ENCODE results near the gene SLC5A10. TPM values are rescaled to one million over a fixed set of nuclear protein-coding genes. Genes with fewer than 3 reads are reported as not detected.

The SLC5A10 gene
- polyA plus RNA-seq, 3 donors: 0.10 to 0.17 (median 0.12) TPM

DNA sequence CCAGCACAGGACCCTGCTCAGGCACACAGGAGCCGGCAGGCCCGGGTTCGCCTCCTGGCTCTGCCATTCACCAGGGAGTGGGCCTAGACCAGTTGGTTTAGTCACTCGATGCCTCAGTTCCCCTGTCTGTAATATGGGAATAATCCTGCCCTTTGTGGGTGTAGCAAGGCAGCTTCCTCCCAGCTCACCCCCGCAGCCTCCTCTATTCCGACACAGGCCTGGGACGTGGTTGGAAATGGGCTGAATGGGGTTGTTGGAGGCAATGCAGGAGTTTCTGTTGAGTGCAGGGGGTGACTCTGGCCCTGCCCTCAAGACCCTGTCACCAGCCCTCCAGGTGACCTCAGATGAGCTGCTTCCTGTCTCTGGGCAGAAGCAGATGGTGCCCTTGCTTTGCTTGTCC is 19.8 kb downstream of the SLC5A10 start:
- TF ChIP-seq, protein P1, sequence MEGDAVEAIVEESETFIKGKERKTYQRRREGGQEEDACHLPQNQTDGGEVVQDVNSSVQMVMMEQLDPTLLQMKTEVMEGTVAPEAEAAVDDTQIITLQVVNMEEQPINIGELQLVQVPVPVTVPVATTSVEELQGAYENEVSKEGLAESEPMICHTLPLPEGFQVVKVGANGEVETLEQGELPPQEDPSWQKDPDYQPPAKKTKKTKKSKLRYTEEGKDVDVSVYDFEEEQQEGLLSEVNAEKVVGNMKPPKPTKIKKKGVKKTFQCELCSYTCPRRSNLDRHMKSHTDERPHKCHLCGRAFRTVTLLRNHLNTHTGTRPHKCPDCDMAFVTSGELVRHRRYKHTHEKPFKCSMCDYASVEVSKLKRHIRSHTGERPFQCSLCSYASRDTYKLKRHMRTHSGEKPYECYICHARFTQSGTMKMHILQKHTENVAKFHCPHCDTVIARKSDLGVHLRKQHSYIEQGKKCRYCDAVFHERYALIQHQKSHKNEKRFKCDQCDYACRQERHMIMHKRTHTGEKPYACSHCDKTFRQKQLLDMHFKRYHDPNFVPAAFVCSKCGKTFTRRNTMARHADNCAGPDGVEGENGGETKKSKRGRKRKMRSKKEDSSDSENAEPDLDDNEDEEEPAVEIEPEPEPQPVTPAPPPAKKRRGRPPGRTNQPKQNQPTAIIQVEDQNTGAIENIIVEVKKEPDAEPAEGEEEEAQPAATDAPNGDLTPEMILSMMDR (IDR thresholded peaks at IDR 0.05): no peak
- Histone ChIP-seq H3K4me3 (replicated peaks in 1 of 3; ENCODE audit: low read depth in 2 of 3, low read length in 3 of 3) (no peak overlapping the region), H3K4me1 (ENCODE audit: control insufficient read depth in 1 of 2, insufficient read depth in 2 of 2, low read length in 2 of 2) (peaks cover 18 to 20% of the 10 kb centered on the region in 2 donors), H4K20me1 (ENCODE audit: insufficient read depth, low read length) (no peaks in the 10 kb centered on the region), H3K27me3 (ENCODE audit: control insufficient read depth in 2 of 2, insufficient read depth in 2 of 2, low read length in 2 of 2) (no peaks in the 10 kb centered on the region), H3K27ac (ENCODE audit: low read depth in 1 of 2, low read length in 2 of 2) (no peak overlapping the region), H3K79me2 (ENCODE audit: insufficient read depth, low read length) (no peaks in the 10 kb centered on the region), H3K9ac (ENCODE audit: insufficient read depth, low read length, poor library complexity, severe bottlenecking) (no peak overlapping the region), H3K4me2 (replicated peaks; ENCODE audit: extremely low read depth, low read length, poor library complexity, severe bottlenecking) (no peak overlapping the region), H3K36me3 (replicated peaks in 1 of 2; ENCODE audit: control insufficient read depth in 1 of 2, insufficient read depth in 2 of 2, low read length in 2 of 2) (no peaks in the 10 kb centered on the region), H2AFZ (ENCODE audit: insufficient read depth, low read depth, low read length, poor library complexity, severe bottlenecking) (no peak overlapping the region), H3K9me3 (replicated peaks in 1 of 2; ENCODE audit: control insufficient read depth in 1 of 2, insufficient read depth in 1 of 2, low read length in 2 of 2) (no peaks in the 10 kb centered on the region)
- Mint-ChIP-seq H3K36me3 (no peaks in the 10 kb centered on the region), H3K27ac (no peak overlapping the region), H3K27me3 (ENCODE audit: low read depth in 3 of 3) (peaks cover 2 to 7% (median 4%) of the 10 kb centered on the region in 3 donors), H3K4me1 (peaks cover 24% of the 10 kb centered on the region), H3K4me3 (no peak overlapping the region), H3K9me3 (peaks cover 0 to 2% (median 0%) of the 10 kb centered on the region in 7 donors)
- intact Hi-C loops (cut with micrococcal nuclease): loop anchor here in 1 of 2 donors (10.0 kb wide), 1 partner anchor 57 kb away; no protein-coding TSS in a partner anchor
- no peak for DNase-seq
- 100% methylated on average over 1 of the region's 7 CpGs for WGBS (ENCODE audit: insufficient coverage)

GRCh38 chr17:18974407-18975149 is 22.6 kb downstream of the SLC5A10 start:
- Histone ChIP-seq H3K36me3 (replicated peaks in 1 of 2; ENCODE audit: control insufficient read depth in 1 of 2, insufficient read depth in 2 of 2, low read length in 2 of 2) (no peaks in the 10 kb centered on the region), H3K79me2 (ENCODE audit: insufficient read depth, low read length) (no peaks in the 10 kb centered on the region), H3K4me3 (replicated peaks in 1 of 3; ENCODE audit: low read depth in 2 of 3, low read length in 3 of 3) (no peak overlapping the region), H3K9me3 (replicated peaks in 1 of 2; ENCODE audit: control insufficient read depth in 1 of 2, insufficient read depth in 1 of 2, low read length in 2 of 2) (no peaks in the 10 kb centered on the region), H3K27me3 (ENCODE audit: control insufficient read depth in 2 of 2, insufficient read depth in 2 of 2, low read length in 2 of 2) (no peaks in the 10 kb centered on the region), H3K9ac (ENCODE audit: insufficient read depth, low read length, poor library complexity, severe bottlenecking) (no peak overlapping the region), H3K4me2 (replicated peaks; ENCODE audit: extremely low read depth, low read length, poor library complexity, severe bottlenecking) (no peak overlapping the region), H4K20me1 (ENCODE audit: insufficient read depth, low read length) (no peaks in the 10 kb centered on the region), H3K27ac (ENCODE audit: low read depth in 1 of 2, low read length in 2 of 2) (no peak overlapping the region), H3K4me1 (ENCODE audit: control insufficient read depth in 1 of 2, insufficient read depth in 2 of 2, low read length in 2 of 2) (peaks cover 2% of the 10 kb centered on the region in 2 donors), H2AFZ (ENCODE audit: insufficient read depth, low read depth, low read length, poor library complexity, severe bottlenecking) (no peak overlapping the region)
- Mint-ChIP-seq H3K9me3 (peaks cover 0 to 2% (median 0%) of the 10 kb centered on the region in 7 donors), H3K27ac (no peak overlapping the region), H3K4me3 (no peak overlapping the region), H3K4me1 (peaks cover 5% of the 10 kb centered on the region), H3K36me3 (no peaks in the 10 kb centered on the region), H3K27me3 (ENCODE audit: low read depth in 3 of 3) (peaks cover 1 to 6% (median 4%) of the 10 kb centered on the region in 3 donors)
- DNase-seq: no peak
- TF ChIP-seq, protein P1 (IDR thresholded peaks at IDR 0.05): no peak
- intact Hi-C loops (cut with micrococcal nuclease): loop anchor here in 1 of 2 donors (10.0 kb wide), 1 partner anchor 60 kb away; no protein-coding TSS in a partner anchor
- WGBS (ENCODE audit: insufficient coverage): 94% methylated on average over 7 of the region's 10 CpGs
